GM23338 (cell line): ENCODE results near the gene DLL1.

Experiments
- CTCF ChIP-seq, 2 experiments: fragments of 200-600 bp in 1 of 2; sonication (generic) in 1 of 2; conservative IDR thresholded peaks; 2 replicates each; pipeline versions ENCODE4 v1.5.1 to v1.6.1; 2016 to 2017; ENCODE audit warnings: antibody characterized with exemption in 2 of 2, low read depth in 2 of 2, mild to moderate bottlenecking in 2 of 2, moderate library complexity in 1 of 2
- EZH2 ChIP-seq: fragments of 200-600 bp; sonication (generic); IDR thresholded peaks from one replicate; pipeline ENCODE4 v1.8.0; 2017; ENCODE audit warnings: antibody characterized with exemption, mild to moderate bottlenecking, low read depth; ENCODE audit not compliant: unreplicated experiment
- EZH2phosphoT487 ChIP-seq: fragments of 200-600 bp; sonication (generic); IDR thresholded peaks from one replicate; pipeline ENCODE4 v1.8.1; 2018; ENCODE audit warnings: antibody characterized with exemption; ENCODE audit not compliant: unreplicated experiment
- POLR2AphosphoS5 ChIP-seq: IDR thresholded peaks from 2 replicates; pipeline ENCODE4 v1.6.1; 2016; ENCODE audit warnings: antibody characterized with exemption, low read depth
- ZNF114 ChIP-seq: fragments of 250-450 bp; sonication (Bioruptor Pico); IDR thresholded peaks from 2 replicates; pipeline ENCODE4 v1.5.0; 2020; ENCODE audit warnings: mild to moderate bottlenecking, moderate library complexity

- TF ChIP-seq CTCF (conservative IDR thresholded peaks at IDR 0.05; ENCODE audit: low read depth in 2 of 2) (no peak), POLR2AphosphoS5 (no peak), EZH2 (no peak), EZH2phosphoT487 (no peak), ZNF114 (CRISPR knock-in tag) (no peak)
Measured at GRCh38 chr6:170314983-170315382, 24.1 kb upstream of the DLL1 start.
